Mucosa of descending colon (tissue), 3 donors: ENCODE results near the gene PPP4R3B. TPM values are rescaled to one million over a fixed set of nuclear protein-coding genes. Genes with fewer than 3 reads are reported as not detected.

ENCODE experiments used
- ATAC-seq: fragments of 200-7000 bp; cut with Tn5 transposase; one replicate; pipeline ENCODE4 v1.9.1; 2020; ENCODE audit warnings: mild to moderate bottlenecking, moderate library complexity
- DNase-seq, 3 donors: peaks; one replicate each; pipeline ENCODE4 v3.0.0-alpha.2; 2020
- H3K36me3 ChIP-seq: fragments of 200-600 bp; one replicate; pipeline ENCODE4 v1.8.0; 2021; ENCODE audit warnings: low read depth, mild to moderate bottlenecking
- H3K4me1 ChIP-seq: fragments of 200-600 bp; one replicate; pipeline ENCODE4 v1.8.0; 2021; ENCODE audit warnings: low read depth, mild to moderate bottlenecking
- H3K4me3 ChIP-seq: fragments of 200-600 bp; one replicate; pipeline ENCODE4 v1.8.0; 2021; ENCODE audit warnings: mild to moderate bottlenecking
- H3K9me3 ChIP-seq: fragments of 200-600 bp; one replicate; pipeline ENCODE4 v1.8.0; 2021; ENCODE audit warnings: mild to moderate bottlenecking
- intact Hi-C, 2 donors: fragments of 100-400 bp; cut with DNase I in 1 of 2; cut with micrococcal nuclease in 1 of 2; formaldehyde crosslinking; loops; one replicate each; pipeline versions ENCODE4 v1.11.0 to v1.11.1; 2022; cut with DNase I, micrococcal nuclease
- total RNA-seq, 3 donors: library from RNA; stranded (reverse); fragmentation: NEBNext Ultra II Directional in 2 of 3; extraction: Animal tissue kit (Norgen Biotek cat#: 25700) in 2 of 3; gene quantifications; one replicate each; pipeline versions ENCODE4 v1.2.1 to v1.2.4, GENCODE V29; 2021 to 2023
- TF ChIP-seq, protein P1 (sequence below): fragments of 200-600 bp; IDR thresholded peaks from one replicate; pipeline ENCODE4 v1.8.0; 2022; ENCODE audit warnings: antibody characterized with exemption, mild to moderate bottlenecking
- donor health status: DM: no; HTN: no; CAD: no; lungs with moderate emphysema.
- donor health status: DM: no; HTN: no; CAD: no.
- donor health status: DM: no; HTN: yes; CAD: no.

PPP4R3B gene
- total RNA-seq, 3 donors from 2014 or later: 66.4 to 89.0 (median 68.5) TPM

DNA sequence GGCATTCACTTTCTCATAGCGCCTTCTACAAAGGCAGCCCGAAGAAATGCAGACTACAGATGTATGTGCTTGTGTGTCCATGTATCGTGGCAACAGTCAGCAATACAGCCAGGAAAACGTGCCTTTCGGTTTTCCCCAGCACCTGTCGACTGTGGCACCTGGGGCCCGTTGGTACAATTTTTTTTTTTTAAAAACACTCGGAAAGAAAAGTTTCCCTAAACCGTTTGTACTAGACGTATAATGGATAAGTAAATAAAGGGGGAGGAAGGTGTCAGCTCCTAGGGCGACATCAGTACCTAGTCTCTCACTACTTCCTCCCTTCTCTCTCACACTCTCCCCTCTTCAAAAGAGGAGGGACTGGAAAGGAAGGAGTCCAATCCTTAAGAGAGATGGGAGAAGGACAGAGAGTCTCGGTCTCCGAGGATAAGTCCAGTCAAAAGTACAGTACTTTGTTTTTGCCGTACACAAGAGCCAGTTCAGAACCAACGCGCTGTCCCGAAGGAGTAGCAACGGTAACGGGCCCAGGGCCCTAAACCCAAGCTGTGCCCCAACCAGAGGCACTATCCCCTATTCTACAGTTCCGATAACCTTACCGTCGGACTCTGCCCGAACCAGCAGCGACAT is 759 bp downstream of the PPP4R3B start:
- Histone ChIP-seq H3K4me3 (peak overlapping the region; percentile 89), H3K9me3 (no peaks in the 10 kb centered on the region), H3K36me3 (no peaks in the 10 kb centered on the region), H3K4me1 (peaks cover 23% of the 10 kb centered on the region)
- TF ChIP-seq, protein P1, sequence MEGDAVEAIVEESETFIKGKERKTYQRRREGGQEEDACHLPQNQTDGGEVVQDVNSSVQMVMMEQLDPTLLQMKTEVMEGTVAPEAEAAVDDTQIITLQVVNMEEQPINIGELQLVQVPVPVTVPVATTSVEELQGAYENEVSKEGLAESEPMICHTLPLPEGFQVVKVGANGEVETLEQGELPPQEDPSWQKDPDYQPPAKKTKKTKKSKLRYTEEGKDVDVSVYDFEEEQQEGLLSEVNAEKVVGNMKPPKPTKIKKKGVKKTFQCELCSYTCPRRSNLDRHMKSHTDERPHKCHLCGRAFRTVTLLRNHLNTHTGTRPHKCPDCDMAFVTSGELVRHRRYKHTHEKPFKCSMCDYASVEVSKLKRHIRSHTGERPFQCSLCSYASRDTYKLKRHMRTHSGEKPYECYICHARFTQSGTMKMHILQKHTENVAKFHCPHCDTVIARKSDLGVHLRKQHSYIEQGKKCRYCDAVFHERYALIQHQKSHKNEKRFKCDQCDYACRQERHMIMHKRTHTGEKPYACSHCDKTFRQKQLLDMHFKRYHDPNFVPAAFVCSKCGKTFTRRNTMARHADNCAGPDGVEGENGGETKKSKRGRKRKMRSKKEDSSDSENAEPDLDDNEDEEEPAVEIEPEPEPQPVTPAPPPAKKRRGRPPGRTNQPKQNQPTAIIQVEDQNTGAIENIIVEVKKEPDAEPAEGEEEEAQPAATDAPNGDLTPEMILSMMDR: no peak
- peak in 1 of 3 donors; percentile 48 for DNase-seq
- peak; percentile 26 for ATAC-seq
- intact Hi-C loops: no loop called here

DNA sequence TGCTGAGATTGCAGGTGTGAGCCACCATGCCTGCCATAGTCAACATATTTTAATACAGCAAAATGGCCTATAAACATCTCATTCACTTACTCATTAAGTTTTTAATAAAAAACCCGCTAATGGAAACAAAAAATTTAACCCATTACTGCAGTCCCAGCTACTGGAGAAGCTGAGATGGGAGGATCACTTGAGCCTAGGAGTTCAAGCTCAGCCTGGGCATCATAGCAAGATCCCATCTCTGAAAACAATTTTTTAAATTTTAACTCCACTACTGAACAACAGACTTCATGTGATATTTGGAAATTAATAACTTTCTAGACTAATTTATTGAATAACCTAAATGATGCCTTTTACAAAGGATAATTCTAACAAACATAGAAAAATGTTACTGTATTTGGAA is 5.4 kb downstream of the PPP4R3B start:
- DNase-seq (no peak), ATAC-seq (no peak)
- peaks cover 5% of the 10 kb centered on the region for H3K4me1 ChIP-seq
- TF ChIP-seq, protein P1: no peak
- H3K9me3 ChIP-seq: no peaks in the 10 kb centered on the region
- no peaks in the 10 kb centered on the region for H3K36me3 ChIP-seq
- H3K4me3 ChIP-seq: no peak overlapping the region
- intact Hi-C loops: no loop called here

DNA sequence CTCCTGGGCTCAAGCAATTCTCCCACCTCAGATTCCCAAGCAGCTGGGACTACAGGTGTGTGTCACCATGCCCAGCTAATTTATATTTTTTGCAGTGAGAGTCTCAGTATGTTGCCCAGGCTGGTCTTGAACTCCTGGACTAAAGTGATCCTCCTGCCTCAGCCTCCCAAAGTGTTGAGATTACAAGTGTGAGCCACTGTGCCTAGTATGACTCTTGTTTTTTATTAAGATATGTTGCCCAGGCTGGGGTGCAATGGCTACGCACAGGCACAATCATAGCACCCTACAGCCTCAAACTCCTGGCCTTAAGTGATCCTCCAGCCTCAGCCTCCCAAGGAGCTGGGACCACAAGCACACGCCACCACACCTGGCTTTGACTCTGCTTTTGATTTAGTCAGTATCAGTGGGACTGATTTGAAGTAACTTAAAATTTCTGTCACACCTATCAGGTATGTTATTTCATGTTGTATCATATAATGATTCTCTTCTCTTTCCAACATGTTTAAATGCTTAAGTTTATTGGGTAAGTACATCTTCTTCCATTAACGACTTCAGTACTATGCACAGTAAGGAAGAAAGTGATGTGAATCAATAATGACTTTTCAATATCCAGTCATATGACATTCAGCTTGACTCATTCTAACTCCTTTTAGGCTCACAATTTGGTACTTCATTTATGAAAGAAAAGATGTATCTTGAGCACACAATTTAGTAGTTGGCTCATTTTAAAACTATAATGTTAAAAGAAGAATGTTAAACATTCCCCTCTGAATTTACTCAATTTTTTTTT is 6.3 kb downstream of the PPP4R3B start:
- H3K36me3 ChIP-seq: no peaks in the 10 kb centered on the region
- no peak overlapping the region for H3K4me3 ChIP-seq
- ATAC-seq: no peak
- H3K9me3 ChIP-seq: no peaks in the 10 kb centered on the region
- intact Hi-C loops: no loop called here
- DNase-seq: no peak
- H3K4me1 ChIP-seq: peaks cover 5% of the 10 kb centered on the region
- TF ChIP-seq, protein P1: no peak

DNA sequence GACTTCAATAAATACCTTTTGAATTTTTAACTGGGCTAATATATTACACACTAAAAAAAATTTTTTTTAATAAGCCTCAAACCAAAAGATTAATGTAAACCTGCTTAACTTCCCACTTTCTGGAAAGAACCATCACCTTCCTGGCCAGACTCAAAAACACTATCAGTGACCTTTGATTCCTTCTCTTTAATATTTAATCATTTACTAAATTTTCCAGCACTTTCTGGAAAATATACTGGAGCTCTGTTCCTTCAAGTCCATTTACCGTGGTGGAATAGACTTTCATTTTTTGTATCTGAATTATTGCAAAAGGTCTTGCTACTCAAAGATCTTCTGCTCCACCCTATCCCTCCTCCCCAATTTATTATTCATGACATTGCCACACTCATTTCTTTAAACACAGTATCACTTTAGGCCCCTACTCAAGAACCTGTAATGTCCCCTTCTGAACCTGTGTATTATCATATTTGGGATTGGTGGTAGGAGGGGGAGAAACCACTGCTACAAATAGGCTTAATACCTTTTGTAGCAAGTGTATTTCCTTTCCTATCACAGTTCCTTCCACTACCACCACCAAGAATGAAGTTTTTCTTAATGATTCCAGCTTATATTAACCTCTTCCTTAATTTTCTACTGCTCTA is 7.4 kb downstream of the PPP4R3B start:
- no peak for ATAC-seq
- Histone ChIP-seq H3K4me3 (no peak overlapping the region), H3K4me1 (no peaks in the 10 kb centered on the region), H3K9me3 (no peaks in the 10 kb centered on the region), H3K36me3 (no peaks in the 10 kb centered on the region)
- intact Hi-C loops: no loop called here
- no peak for DNase-seq
- TF ChIP-seq, protein P1: no peak

DNA sequence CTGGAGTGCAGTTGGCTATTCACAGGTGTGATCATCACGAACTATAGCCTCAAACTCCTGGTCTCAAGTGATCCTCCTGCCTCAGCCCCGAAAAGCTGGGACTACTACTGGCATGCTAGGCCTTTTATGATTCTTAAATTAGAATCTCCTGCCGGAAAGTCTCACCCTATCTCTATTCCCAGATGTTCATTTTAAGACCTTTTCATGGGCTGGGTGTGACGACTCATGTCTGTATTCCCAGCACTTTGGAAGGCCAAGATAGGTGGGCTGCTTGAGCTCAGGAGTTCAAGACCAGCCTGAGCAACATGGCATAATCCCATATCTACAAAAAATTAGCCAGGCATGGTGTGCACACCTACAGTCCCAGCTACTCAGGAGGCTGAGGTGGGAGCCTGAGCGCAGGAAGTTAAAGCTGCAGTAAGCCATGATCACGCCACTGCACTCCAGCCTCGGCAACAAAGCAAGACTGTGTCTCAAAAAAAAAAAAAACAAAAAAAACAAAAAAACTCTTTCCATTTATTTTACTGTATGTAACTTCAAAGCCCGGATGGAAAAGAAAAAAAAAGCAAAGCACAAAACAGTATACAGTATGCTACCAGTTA is 8.1 kb downstream of the PPP4R3B start:
- H3K9me3 ChIP-seq: no peaks in the 10 kb centered on the region
- no peak for DNase-seq
- TF ChIP-seq, protein P1: no peak
- no peaks in the 10 kb centered on the region for H3K4me1 ChIP-seq
- intact Hi-C loops: no loop called here
- no peak for ATAC-seq
- no peak overlapping the region for H3K4me3 ChIP-seq
- no peaks in the 10 kb centered on the region for H3K36me3 ChIP-seq
